Panc1 (cell line): ENCODE results near the gene NET1. TPM values are rescaled to one million over a fixed set of nuclear protein-coding genes. Genes with fewer than 3 reads are reported as not detected.

Experiments
- ATAC-seq: fragments of 200-7000 bp; cut with Tn5 transposase; 2 replicates; pipeline ENCODE4 v1.9.1; 2020; ENCODE audit warnings: mild to moderate bottlenecking, moderate library complexity
- BruUV-seq: library from RNA; stranded (reverse); fragments of 400-500 nt; replicated peaks from 2 replicates; lab custom pipeline; 2021; lab: Mats Ljungman, UMichigan
- CTCF ChIA-PET: fragments of 300-600 bp; sonication (Branson Sonifier 250); formaldehyde crosslinking; loops from one replicate; lab custom pipeline; 2022; ENCODE audit warnings: antibody characterized with exemption; lab: Charles Lee
- POLR2A ChIA-PET: fragments of 300-600 bp; sonication (Branson Sonifier 250); formaldehyde crosslinking; loops from one replicate; lab custom pipeline; 2022; ENCODE audit warnings: antibody characterized with exemption; lab: Charles Lee
- DNase-seq: peaks from one replicate; pipeline ENCODE4 v3.0.0-alpha.2; 2010; ENCODE audit warnings: low read depth, low spot score
- H3K27ac ChIP-seq: 2 replicates; pipeline ENCODE4 v1.5.1; 2011; ENCODE audit warnings: mild to moderate bottlenecking, low read length, inconsistent platforms
- H3K27me3 ChIP-seq: fragments of 200-500 bp; sonication (Bioruptor generic); 2 replicates; pipeline ENCODE4 v1.6.0; 2014; ENCODE audit warnings: low read length, inconsistent platforms; ENCODE audit not compliant: control insufficient read depth, insufficient read depth
- H3K36me3 ChIP-seq: fragments of 200-500 bp; sonication (Bioruptor generic); 2 replicates; pipeline ENCODE4 v1.5.1; 2014; ENCODE audit warnings: inconsistent platforms, mild to moderate bottlenecking, low read length, moderate library complexity; ENCODE audit not compliant: control insufficient read depth, insufficient read depth
- H3K4me1 ChIP-seq: 2 replicates; pipeline ENCODE4 v1.5.1; 2011; ENCODE audit warnings: inconsistent platforms, mild to moderate bottlenecking, low read length, moderate library complexity; ENCODE audit not compliant: control insufficient read depth, insufficient read depth
- H3K4me3 ChIP-seq, 2 experiments: 2 replicates each; pipeline ENCODE4 v1.5.1; 2011 to 2012; ENCODE audit warnings: low read depth in 2 of 2, low read length in 2 of 2, mild to moderate bottlenecking in 2 of 2, inconsistent platforms in 1 of 2, moderate library complexity in 1 of 2
- H3K9me3 ChIP-seq: fragments of 200-500 bp; sonication (Bioruptor generic); 2 replicates; pipeline ENCODE4 v1.5.1; 2014; ENCODE audit warnings: low read depth, mild to moderate bottlenecking, inconsistent platforms, low read length, moderate library complexity; ENCODE audit not compliant: control insufficient read depth, insufficient read depth
- POLR2AphosphoS5 ChIP-seq: IDR thresholded peaks from 2 replicates; pipeline ENCODE4 v1.6.1; 2012; ENCODE audit warnings: mild to moderate bottlenecking, low read depth, low read length, moderate library complexity
- SIN3A ChIP-seq: IDR thresholded peaks from 2 replicates; pipeline ENCODE4 v1.6.1; 2012; ENCODE audit warnings: low read depth, mild to moderate bottlenecking, low read length, moderate library complexity, borderline replicate concordance; ENCODE audit not compliant: insufficient read depth
- TCF7L2 ChIP-seq: IDR thresholded peaks from 2 replicates; pipeline ENCODE4 v1.6.1; 2011; ENCODE audit warnings: mild to moderate bottlenecking, low read depth, low read length, inconsistent platforms
- in situ Hi-C: cut with HindIII; loops from 2 replicates; pipeline ENCODE4 v1.10.0; 2016; ENCODE audit warnings: low sequenced_read_pairs, low pct_unique_long_range_greater_than_20kb
- intact Hi-C: fragments of 100-400 bp; cut with micrococcal nuclease; formaldehyde crosslinking; loops from one replicate; pipeline ENCODE4 v1.10.0; 2022; ENCODE audit not compliant: unreplicated experiment
- total RNA-seq: library from RNA; stranded (reverse); gene quantifications from one replicate; pipeline ENCODE4 v1.2.1, GENCODE V29; 2021; ENCODE audit not compliant: unreplicated experiment
- TF ChIP-seq, protein P1 (sequence below), 2 experiments: IDR thresholded peaks; 2 replicates each; pipeline ENCODE4 v1.6.1; 2011 to 2012; ENCODE audit warnings: low read depth in 2 of 2, control low read depth in 1 of 2, low read length in 1 of 2, mild to moderate bottlenecking in 1 of 2, moderate library complexity in 1 of 2; ENCODE audit not compliant: insufficient read depth in 1 of 2
- TF ChIP-seq, protein P2 (sequence below): fragments of 450-650 bp; IDR thresholded peaks from 2 replicates; pipeline ENCODE4 v1.5.1; 2017; ENCODE audit warnings: mild to moderate bottlenecking

NET1 gene
- total RNA-seq, 1 experiment from 2014 or later, result 28.6 TPM

DNA sequence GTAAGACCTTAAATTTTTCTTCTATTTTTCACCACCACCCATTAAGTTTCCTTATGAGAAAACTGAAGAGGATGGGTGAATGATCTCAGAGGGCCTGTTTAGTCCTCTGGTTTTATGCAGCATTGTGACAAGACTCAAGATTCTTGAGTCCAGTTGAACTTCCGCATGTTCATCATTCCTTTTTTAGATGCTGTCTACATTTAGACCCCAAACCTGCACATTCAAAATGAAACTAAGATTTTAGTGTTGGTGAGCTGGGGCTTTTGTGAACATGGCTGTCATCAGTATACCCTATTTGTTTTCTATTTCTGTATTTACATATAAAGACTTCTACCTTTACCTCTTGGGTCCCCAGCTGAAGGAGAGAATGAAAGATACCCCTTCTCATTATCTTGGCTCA lies 31.1 kb downstream of the NET1 start:
- ATAC-seq, result no peak
- Histone ChIP-seq H3K36me3 (no peaks in the 10 kb centered on the region), H3K27me3 (no peaks in the 10 kb centered on the region), H3K27ac (no peak overlapping the region), H3K4me1 (peaks cover 10% of the 10 kb centered on the region), H3K9me3 (no peaks in the 10 kb centered on the region), H3K4me3 (no peak overlapping the region)
- ChIA-PET POLR2A (no interaction called here), CTCF (interaction anchor here (0.7 to 1.2 kb wide), 2 partner anchors 60 to 179 kb away, joined by 3 to 4 read pairs; no protein-coding TSS in a partner anchor)
- no peak for DNase-seq
- no TSS peak for BruUV-seq
- intact Hi-C loops (loop anchor here (2.0 kb wide), 1 partner anchor 179 kb away; no protein-coding TSS in a partner anchor), in situ Hi-C loops (no loop called here)
- no peak for TF ChIP-seq POLR2AphosphoS5

DNA sequence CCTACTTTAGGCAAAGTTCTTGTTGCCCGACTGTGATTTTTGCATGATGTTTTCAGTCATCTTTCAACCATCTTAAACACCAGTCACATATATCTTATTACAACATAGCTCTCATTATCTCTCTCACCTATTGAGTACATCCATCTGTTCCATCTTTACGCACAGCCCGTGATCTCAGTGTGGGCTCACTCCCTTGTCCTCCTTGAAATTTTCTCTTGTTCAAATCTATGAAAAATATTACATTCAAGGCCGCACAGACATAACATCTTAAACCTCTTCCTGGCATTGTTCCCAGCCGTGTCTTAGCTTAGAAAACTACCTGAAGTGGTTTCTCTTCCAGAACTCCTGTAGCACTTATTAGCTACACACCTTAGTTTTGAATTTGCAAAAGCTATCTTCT lies 32.6 kb downstream of the NET1 start:
- no peak for DNase-seq
- intact Hi-C loops, result no loop called here
- no peak overlapping the region for H3K27ac ChIP-seq
- H3K27me3 ChIP-seq, result no peaks in the 10 kb centered on the region
- no peak for ATAC-seq
- no TSS peak for BruUV-seq
- H3K4me1 ChIP-seq, result peaks cover 13% of the 10 kb centered on the region
- TF ChIP-seq POLR2AphosphoS5, result no peak
- TF ChIP-seq, protein P1, sequence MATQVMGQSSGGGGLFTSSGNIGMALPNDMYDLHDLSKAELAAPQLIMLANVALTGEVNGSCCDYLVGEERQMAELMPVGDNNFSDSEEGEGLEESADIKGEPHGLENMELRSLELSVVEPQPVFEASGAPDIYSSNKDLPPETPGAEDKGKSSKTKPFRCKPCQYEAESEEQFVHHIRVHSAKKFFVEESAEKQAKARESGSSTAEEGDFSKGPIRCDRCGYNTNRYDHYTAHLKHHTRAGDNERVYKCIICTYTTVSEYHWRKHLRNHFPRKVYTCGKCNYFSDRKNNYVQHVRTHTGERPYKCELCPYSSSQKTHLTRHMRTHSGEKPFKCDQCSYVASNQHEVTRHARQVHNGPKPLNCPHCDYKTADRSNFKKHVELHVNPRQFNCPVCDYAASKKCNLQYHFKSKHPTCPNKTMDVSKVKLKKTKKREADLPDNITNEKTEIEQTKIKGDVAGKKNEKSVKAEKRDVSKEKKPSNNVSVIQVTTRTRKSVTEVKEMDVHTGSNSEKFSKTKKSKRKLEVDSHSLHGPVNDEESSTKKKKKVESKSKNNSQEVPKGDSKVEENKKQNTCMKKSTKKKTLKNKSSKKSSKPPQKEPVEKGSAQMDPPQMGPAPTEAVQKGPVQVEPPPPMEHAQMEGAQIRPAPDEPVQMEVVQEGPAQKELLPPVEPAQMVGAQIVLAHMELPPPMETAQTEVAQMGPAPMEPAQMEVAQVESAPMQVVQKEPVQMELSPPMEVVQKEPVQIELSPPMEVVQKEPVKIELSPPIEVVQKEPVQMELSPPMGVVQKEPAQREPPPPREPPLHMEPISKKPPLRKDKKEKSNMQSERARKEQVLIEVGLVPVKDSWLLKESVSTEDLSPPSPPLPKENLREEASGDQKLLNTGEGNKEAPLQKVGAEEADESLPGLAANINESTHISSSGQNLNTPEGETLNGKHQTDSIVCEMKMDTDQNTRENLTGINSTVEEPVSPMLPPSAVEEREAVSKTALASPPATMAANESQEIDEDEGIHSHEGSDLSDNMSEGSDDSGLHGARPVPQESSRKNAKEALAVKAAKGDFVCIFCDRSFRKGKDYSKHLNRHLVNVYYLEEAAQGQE (IDR thresholded peaks at IDR 0.05; ENCODE audit: insufficient read depth in 1 of 2, low read depth in 2 of 2, low read length in 1 of 2), result no peak
- no peak for TF ChIP-seq SIN3A
- TF ChIP-seq, protein P2, sequence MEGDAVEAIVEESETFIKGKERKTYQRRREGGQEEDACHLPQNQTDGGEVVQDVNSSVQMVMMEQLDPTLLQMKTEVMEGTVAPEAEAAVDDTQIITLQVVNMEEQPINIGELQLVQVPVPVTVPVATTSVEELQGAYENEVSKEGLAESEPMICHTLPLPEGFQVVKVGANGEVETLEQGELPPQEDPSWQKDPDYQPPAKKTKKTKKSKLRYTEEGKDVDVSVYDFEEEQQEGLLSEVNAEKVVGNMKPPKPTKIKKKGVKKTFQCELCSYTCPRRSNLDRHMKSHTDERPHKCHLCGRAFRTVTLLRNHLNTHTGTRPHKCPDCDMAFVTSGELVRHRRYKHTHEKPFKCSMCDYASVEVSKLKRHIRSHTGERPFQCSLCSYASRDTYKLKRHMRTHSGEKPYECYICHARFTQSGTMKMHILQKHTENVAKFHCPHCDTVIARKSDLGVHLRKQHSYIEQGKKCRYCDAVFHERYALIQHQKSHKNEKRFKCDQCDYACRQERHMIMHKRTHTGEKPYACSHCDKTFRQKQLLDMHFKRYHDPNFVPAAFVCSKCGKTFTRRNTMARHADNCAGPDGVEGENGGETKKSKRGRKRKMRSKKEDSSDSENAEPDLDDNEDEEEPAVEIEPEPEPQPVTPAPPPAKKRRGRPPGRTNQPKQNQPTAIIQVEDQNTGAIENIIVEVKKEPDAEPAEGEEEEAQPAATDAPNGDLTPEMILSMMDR, result no peak
- TF ChIP-seq TCF7L2, result no peak
- H3K9me3 ChIP-seq, result no peaks in the 10 kb centered on the region
- CTCF ChIA-PET, result no interaction called here
- H3K4me3 ChIP-seq, result no peak overlapping the region
- POLR2A ChIA-PET, result no interaction called here
- H3K36me3 ChIP-seq, result no peaks in the 10 kb centered on the region
- in situ Hi-C loops, result no loop called here

DNA sequence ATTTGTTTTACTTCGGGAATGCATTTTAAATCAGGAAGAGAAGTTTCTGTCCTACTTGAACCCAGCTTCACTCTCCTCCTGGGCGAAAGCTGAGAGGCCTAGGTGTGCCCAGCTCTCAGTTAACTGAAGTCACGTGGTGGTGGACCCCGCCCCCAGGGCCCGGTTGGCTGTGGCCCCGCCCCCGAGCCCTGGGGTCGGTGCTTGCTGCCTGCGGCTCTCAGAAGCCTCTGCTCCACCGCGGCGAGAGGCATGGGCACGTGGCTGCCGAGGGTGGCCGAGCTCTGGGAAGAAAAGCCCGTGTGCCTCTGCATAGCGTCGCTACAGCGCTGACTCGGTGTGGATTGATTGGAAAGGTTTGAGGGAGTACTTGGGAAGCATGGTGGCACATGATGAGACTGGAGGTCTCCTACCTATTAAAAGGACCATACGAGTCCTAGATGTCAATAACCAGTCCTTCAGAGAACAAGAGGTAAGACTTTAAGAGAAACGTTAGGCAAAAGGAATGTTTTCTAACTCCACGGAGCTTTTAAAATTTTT lies 34.1 kb downstream of the NET1 start:
- H3K27me3 ChIP-seq, result no peaks in the 10 kb centered on the region
- peak; percentile 97 for ATAC-seq
- peak overlapping the region; percentile 74 for H3K27ac ChIP-seq
- TF ChIP-seq TCF7L2 (0 out of 2 replicates have a peak, but pooled peaks have one; percentile 20), POLR2AphosphoS5 (peak; percentile 69; the same call in 1 of the 2 replicates)
- TF ChIP-seq, protein P2, result no peak
- CTCF ChIA-PET, result interaction anchor here (1.2 kb wide), 1 partner anchor 177 kb away, joined by 3 read pairs; no protein-coding TSS in a partner anchor
- POLR2A ChIA-PET, result no interaction called here
- no peaks in the 10 kb centered on the region for H3K36me3 ChIP-seq
- intact Hi-C loops (no loop called here), in situ Hi-C loops (no loop called here)
- H3K4me3 ChIP-seq, result peak overlapping the region; percentile 44 to 67
- DNase-seq, result peak; percentile 45
- no TSS peak for BruUV-seq
- H3K9me3 ChIP-seq, result no peaks in the 10 kb centered on the region
- H3K4me1 ChIP-seq, result peaks cover 13% of the 10 kb centered on the region
